A549 (cell line): ENCODE results near the gene EVI5L. TPM values are rescaled to one million over a fixed set of nuclear protein-coding genes. Genes with fewer than 3 reads are reported as not detected.
"Not testable (repeated sequence)": the region's sequence is repeated elsewhere in the genome, so short reads cannot be mapped to it uniquely, and the experiment has no call there.

ENCODE experiments used
- ATAC-seq, 2 experiments: fragments of 200-7000 bp in 1 of 2; fragments of >200 bp in 1 of 2; cut with Nextera tagmentation in 1 of 2; cut with Tn5 transposase in 1 of 2; 3 replicates each; pipeline versions ENCODE4 v1.8.0 to v1.9.1; 2018 to 2020; ENCODE audit warnings: mild to moderate bottlenecking in 1 of 2, moderate library complexity in 1 of 2
- CTCF ChIA-PET: fragments of 300-600 bp; sonication (Branson Sonifier 250); formaldehyde crosslinking; extraction: SDS; loops from one replicate; lab custom pipeline; 2021; ENCODE audit warnings: antibody characterized with exemption, inconsistent platforms; lab: Yijun Ruan, JAX
- POLR2A ChIA-PET: fragments of 350-600 bp; formaldehyde crosslinking; extraction: SDS; loops from one replicate; lab custom pipeline; 2021; ENCODE audit warnings: antibody characterized with exemption, inconsistent platforms; lab: Yijun Ruan, JAX
- DNase-seq, 2 experiments: peaks; one replicate each; pipeline versions ENCODE4 v3.0.0 to v3.0.0-alpha.2; 2011 to 2016; ENCODE audit warnings: low read depth in 1 of 2, low spot score in 1 of 2
- FAIRE-seq: peaks from 2 replicates; lab custom pipeline; 2011; peaks lifted over from hg19 to GRCh38; lab: Jason Lieb, UNC
- H3K27ac ChIP-seq, 2 experiments: fragments of >200 bp; sonication (Bioruptor Twin); formaldehyde crosslinking; 3 replicates each; pipeline ENCODE4 v1.5.1; 2016 to 2017
- H3K4me1 ChIP-seq: fragments of >200 bp; sonication (Bioruptor Twin); formaldehyde crosslinking; 3 replicates; pipeline ENCODE4 v1.6.1; 2016
- H3K4me2 ChIP-seq: fragments of >200 bp; sonication (Bioruptor Twin); formaldehyde crosslinking; 3 replicates; pipeline ENCODE4 v1.6.1; 2016
- H3K4me3 ChIP-seq: fragments of >200 bp; sonication (Bioruptor Twin); formaldehyde crosslinking; 3 replicates; pipeline ENCODE4 v1.5.1; 2016
- H3K9me3 ChIP-seq: fragments of >200 bp; sonication (Bioruptor Twin); formaldehyde crosslinking; 3 replicates; pipeline ENCODE4 v1.6.1; 2016
- ATOH8 ChIP-seq: fragments of 250-450 bp; sonication (Bioruptor Pico); IDR thresholded peaks from 2 replicates; pipeline ENCODE4 v1.5.0; 2020; ENCODE audit warnings: low read depth, mild to moderate bottlenecking, moderate library complexity
- BCL3 ChIP-seq: fragments of >200 bp; sonication (Bioruptor Twin); formaldehyde crosslinking; IDR thresholded peaks from 3 replicates; pipeline ENCODE4 v1.6.1; 2016
- CBX8 ChIP-seq: fragments of 200-600 bp; sonication (generic); IDR thresholded peaks from 2 replicates; pipeline ENCODE4 v1.6.1; 2016
- CEBPB ChIP-seq, 2 experiments: fragments of >200 bp in 1 of 2; sonication (Bioruptor Twin) in 1 of 2; formaldehyde crosslinking in 1 of 2; IDR thresholded peaks; 2 replicates each; pipeline ENCODE4 v1.6.1; 2012 to 2016
- CHD4 ChIP-seq: fragments of 200-600 bp; sonication (generic); IDR thresholded peaks from 2 replicates; pipeline ENCODE4 v1.6.1; 2016; ENCODE audit warnings: antibody characterized with exemption, mild to moderate bottlenecking, borderline replicate concordance
- EHF ChIP-seq: fragments of 250-450 bp; sonication (Bioruptor Pico); IDR thresholded peaks from 2 replicates; pipeline ENCODE4 v1.5.0; 2020; ENCODE audit warnings: mild to moderate bottlenecking
- EHMT2 ChIP-seq: fragments of 200-600 bp; sonication (generic); IDR thresholded peaks from 2 replicates; pipeline ENCODE4 v1.6.1; 2016; ENCODE audit warnings: antibody characterized with exemption, low read depth, mild to moderate bottlenecking, moderate library complexity
- EP300 ChIP-seq, 2 experiments: fragments of >200 bp; sonication (Bioruptor Twin); formaldehyde crosslinking; IDR thresholded peaks; 2 replicates in 1 of 2; 3 replicates in 1 of 2; pipeline ENCODE4 v1.6.1; 2016 to 2017
- FOSB ChIP-seq: fragments of 250-450 bp; sonication (Bioruptor Pico); IDR thresholded peaks from 2 replicates; pipeline ENCODE4 v1.5.0; 2020; ENCODE audit warnings: mild to moderate bottlenecking, moderate library complexity
- HDAC2 ChIP-seq: fragments of 200-600 bp; sonication (generic); IDR thresholded peaks from 2 replicates; pipeline ENCODE4 v1.6.1; 2016
- HES2 ChIP-seq: fragments of >200 bp; sonication (Bioruptor Twin); formaldehyde crosslinking; IDR thresholded peaks from 2 replicates; pipeline ENCODE4 v1.6.1; 2016
- KDM5A ChIP-seq: fragments of 200-600 bp; sonication (generic); IDR thresholded peaks from 2 replicates; pipeline ENCODE4 v1.6.1; 2016; ENCODE audit warnings: antibody characterized with exemption, mild to moderate bottlenecking
- NFE2L2 ChIP-seq: fragments of 150-350 bp; conservative IDR thresholded peaks from 2 replicates; pipeline ENCODE4 v1.6.1; 2014; ENCODE audit warnings: low read length
- NPAS2 ChIP-seq: fragments of 250-450 bp; sonication (Bioruptor Pico); IDR thresholded peaks from 2 replicates; pipeline ENCODE4 v1.8.0; 2022; ENCODE audit warnings: mild to moderate bottlenecking, moderate library complexity, borderline replicate concordance
- PBX3 ChIP-seq: IDR thresholded peaks from 2 replicates; pipeline ENCODE4 v1.6.1; 2012
- POLR2A ChIP-seq: IDR thresholded peaks from 2 replicates; pipeline ENCODE4 v1.6.1; 2012; ENCODE audit warnings: mild to moderate bottlenecking, low read length
- POLR2AphosphoS2 ChIP-seq: conservative IDR thresholded peaks from 2 replicates; pipeline ENCODE4 v1.6.1; 2012; ENCODE audit warnings: low read length, improper control_type of control experiment, inconsistent platforms
- RAD21 ChIP-seq, 2 experiments: fragments of >200 bp in 1 of 2; sonication (Bioruptor Twin) in 1 of 2; formaldehyde crosslinking in 1 of 2; IDR thresholded peaks in 1 of 2; conservative IDR thresholded peaks in 1 of 2; 2 replicates in 1 of 2; 3 replicates in 1 of 2; pipeline ENCODE4 v1.6.1; 2012 to 2018; ENCODE audit warnings: inconsistent platforms in 1 of 2
- RCOR1 ChIP-seq: fragments of 150-350 bp; IDR thresholded peaks from 2 replicates; pipeline ENCODE4 v1.6.1; 2014; ENCODE audit warnings: antibody characterized with exemption, low read length, low read depth
- TP53 ChIP-seq: fragments of 250-450 bp; sonication (Bioruptor Pico); IDR thresholded peaks from 2 replicates; pipeline ENCODE4 v1.5.0; 2021; ENCODE audit warnings: mild to moderate bottlenecking, moderate library complexity
- WGBS: methylation state at CpG from one replicate; pipeline ENCODE4 v1.1.6; 2017; ENCODE audit errors: missing lambda C conversion rate; 5-methylcytosine and 5-hydroxymethylcytosine counted together
- polyA plus RNA-seq, 4 experiments: library from polyadenylated mRNA; depleted of rRNA in 3 of 4; stranded (reverse); fragments of >200 nt; fragmentation: RNase III in 1 of 4; extraction: RNeasy Plus Mini Kit Qiagen cat#74134 plus additional on column Dnase treatment in 1 of 4; gene quantifications; 2 replicates in 3 of 4; 3 replicates in 1 of 4; pipeline ENCODE4 v1.2.3, GENCODE V29; 2011 to 2017

Gene EVI5L
- polyA plus RNA-seq, 2 of the 4 experiments (the other 2 are of a cell fraction), result 1.2 to 1.8 TPM

- Histone ChIP-seq H3K4me1 (no peaks in the 10 kb centered on the region), H3K4me2 (no peak overlapping the region), H3K27ac (no peak overlapping the region), H3K4me3 (no peak overlapping the region), H3K9me3 (no peaks in the 10 kb centered on the region)
- TF ChIP-seq NPAS2 (CRISPR knock-in tag) (no peak), FOSB (CRISPR knock-in tag) (no peak), CEBPB (IDR thresholded peaks at IDR 0.05) (no peak), POLR2A (no peak), NFE2L2 (no peak), PBX3 (no peak), POLR2AphosphoS2 (no peak), TP53 (CRISPR knock-in tag) (no peak), ATOH8 (CRISPR knock-in tag) (no peak), BCL3 (no peak), KDM5A (no peak), HES2 (no peak), EP300 (IDR thresholded peaks at IDR 0.05) (no peak)
- DNase-seq, result no peak
- no peak for FAIRE-seq
- 56% methylated on average over 10 of the region's 14 CpGs for WGBS
- ChIA-PET POLR2A (no interaction called here), CTCF (interaction anchor here (1.2 to 1.4 kb wide), 2 partner anchors 9 to 222 kb away, joined by 5 to 6 read pairs; no protein-coding TSS in a partner anchor)
- ATAC-seq, result no peak
Observed at GRCh38 chr19:7790416-7790815, 39.6 kb upstream of the EVI5L start.

GRCh38 chr19:7792281-7792680, 37.7 kb upstream of the EVI5L start:
- DNase-seq (no peak), ATAC-seq (no peak)
- H3K9me3 ChIP-seq, result no peaks in the 10 kb centered on the region
- H3K4me2 ChIP-seq, result no peak overlapping the region
- POLR2A ChIA-PET, result no interaction called here
- H3K27ac ChIP-seq, result no peak overlapping the region
- no peak overlapping the region for H3K4me3 ChIP-seq
- TF ChIP-seq RCOR1 (no peak), CBX8 (no peak), TP53 (CRISPR knock-in tag) (no peak), RAD21 (conservative IDR thresholded peaks at IDR 0.05 in 1 of 2, IDR thresholded peaks at IDR 0.05 in 1 of 2) (no peak), EP300 (IDR thresholded peaks at IDR 0.05) (no peak), HES2 (no peak), BCL3 (no peak), ATOH8 (CRISPR knock-in tag) (no peak), EHMT2 (no peak), EHF (no peak), CHD4 (no peak), HDAC2 (no peak)
- TF ChIP-seq, all 56 proteins: peak for 0
- no peak for FAIRE-seq
- 52% methylated on average over 7 of the region's 7 CpGs for WGBS
- H3K4me1 ChIP-seq, result no peaks in the 10 kb centered on the region
- CTCF ChIA-PET, result interaction anchor here (0.6 to 1.3 kb wide), 4 partner anchors 8 to 426 kb away, joined by 3 to 4 read pairs (median 4); no protein-coding TSS in a partner anchor

GRCh38 chr19:7792701-7793100, 37.3 kb upstream of the EVI5L start:
- H3K4me3 ChIP-seq, POLR2A ChIA-PET, ATAC-seq, H3K4me1 ChIP-seq, FAIRE-seq, H3K27ac ChIP-seq, H3K4me2 ChIP-seq, H3K9me3 ChIP-seq, DNase-seq: not testable (repeated sequence)
- CTCF ChIA-PET, result interaction anchor here (1.0 to 1.3 kb wide), 2 partner anchors 140 to 224 kb away, joined by 3 to 4 read pairs; no protein-coding TSS in a partner anchor
- 65% methylated on average over 7 of the region's 7 CpGs for WGBS
